Activated T-cell treated with anti-CD3 and anti-CD28 coated beads for 1 hour (primary cell): ENCODE data around the gene YAP1.

Experiments
- DNase-seq: peaks from one replicate; pipeline ENCODE4 v3.0.0-alpha.2; 2020; ENCODE audit warnings: low read depth

Gene YAP1

GRCh38 chr11:102279641-102280170 is 169.5 kb downstream of the YAP1 start:
- DNase-seq = no peak

GRCh38 chr11:102280245-102280833 is 170.1 kb downstream of the YAP1 start:
- DNase-seq = no peak
